IPS-18c (cell line): Measurements from ENCODE around the gene FASLG.

ENCODE experiments used
- H3K4me3 ChIP-seq: 2 replicates; pipeline ENCODE4 v1.7.0; 2013; ENCODE audit warnings: low read depth, mild to moderate bottlenecking, low read length, moderate library complexity; ENCODE audit not compliant: insufficient read depth
- H3K9me3 ChIP-seq: one replicate; pipeline ENCODE4 v1.6.1; 2013; ENCODE audit warnings: mild to moderate bottlenecking, low read length, moderate library complexity; ENCODE audit not compliant: control insufficient read depth, insufficient read depth

FASLG gene

DNA sequence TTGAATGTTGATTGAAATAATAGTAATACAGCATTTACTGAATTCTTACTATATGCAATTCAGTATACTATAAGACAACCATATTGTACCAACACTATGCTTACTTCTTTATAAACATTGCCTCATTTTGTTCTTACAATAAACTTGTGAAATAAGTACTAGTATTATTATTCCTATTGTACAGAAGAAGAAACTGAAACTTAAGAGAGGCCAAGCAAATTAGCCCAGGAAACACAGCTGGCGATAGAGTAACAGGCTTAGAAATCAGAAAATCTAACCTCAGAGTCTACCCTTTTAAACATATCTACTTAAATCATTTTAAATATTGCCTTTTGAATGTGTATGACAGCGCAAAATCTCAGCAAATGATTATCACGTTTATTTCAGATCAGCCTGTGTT is 41.7 kb downstream of the FASLG start:
- Histone ChIP-seq H3K9me3 (no peaks in the 10 kb centered on the region), H3K4me3 (no peak overlapping the region)

DNA sequence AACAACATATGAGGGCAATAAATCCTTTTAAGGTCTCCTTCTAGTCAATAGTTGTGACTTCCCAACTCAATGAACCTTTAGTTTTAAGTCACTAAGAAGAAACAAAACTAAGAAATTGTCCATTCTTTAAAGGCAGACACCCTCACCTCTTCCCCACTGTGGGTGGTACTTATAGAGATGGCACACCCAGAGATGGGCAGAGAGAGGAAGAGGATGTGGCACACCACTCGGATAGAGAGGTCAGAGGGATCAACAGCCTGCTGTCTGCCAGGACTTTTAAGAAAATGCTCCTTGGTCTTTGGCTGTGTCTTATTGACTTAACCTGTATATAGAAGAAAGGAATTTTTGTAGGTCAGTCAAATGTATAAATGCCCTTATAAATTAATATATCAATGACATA is 45.1 kb downstream of the FASLG start:
- Histone ChIP-seq H3K4me3 (no peak overlapping the region; the same call in 1 of the 2 replicates), H3K9me3 (no peaks in the 10 kb centered on the region)

DNA sequence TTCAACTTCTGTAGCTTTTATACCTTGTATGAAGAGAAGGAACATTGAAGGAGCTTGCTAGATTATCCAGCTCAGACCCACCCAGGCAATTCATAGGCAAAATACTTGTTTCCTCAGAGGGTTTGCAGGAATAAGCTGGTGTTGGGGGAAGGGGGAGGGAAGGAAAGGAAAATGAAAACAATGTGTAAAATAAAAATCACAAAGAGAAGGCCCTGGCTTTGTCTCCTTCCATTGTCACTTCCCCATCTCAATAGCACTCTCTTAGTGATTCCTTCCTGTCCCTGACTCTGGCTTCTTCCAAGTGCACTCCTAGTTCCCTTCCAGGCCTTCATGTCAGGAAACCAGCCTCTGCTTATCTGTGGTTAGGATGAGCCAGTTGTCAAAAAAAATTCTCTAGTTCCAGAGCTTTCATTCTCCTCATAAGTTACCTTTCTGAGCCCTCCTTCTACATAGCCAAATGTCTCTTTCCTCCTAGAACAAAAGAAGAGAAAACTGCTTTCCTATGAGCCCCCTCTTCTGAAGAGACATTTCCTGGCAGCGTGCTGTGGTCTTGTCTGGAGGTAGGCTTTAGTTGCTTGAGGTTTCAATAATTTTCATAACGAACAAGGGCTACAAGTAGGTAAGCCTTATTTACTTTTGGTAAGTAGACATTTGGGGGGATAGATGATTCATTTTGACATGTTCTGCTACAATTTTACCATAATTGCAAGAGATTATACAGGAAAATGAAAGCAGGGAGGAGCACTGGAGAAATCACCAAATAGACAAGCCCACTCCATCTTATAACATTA is 45.7 kb downstream of the FASLG start:
- no peak overlapping the region for H3K4me3 ChIP-seq

DNA sequence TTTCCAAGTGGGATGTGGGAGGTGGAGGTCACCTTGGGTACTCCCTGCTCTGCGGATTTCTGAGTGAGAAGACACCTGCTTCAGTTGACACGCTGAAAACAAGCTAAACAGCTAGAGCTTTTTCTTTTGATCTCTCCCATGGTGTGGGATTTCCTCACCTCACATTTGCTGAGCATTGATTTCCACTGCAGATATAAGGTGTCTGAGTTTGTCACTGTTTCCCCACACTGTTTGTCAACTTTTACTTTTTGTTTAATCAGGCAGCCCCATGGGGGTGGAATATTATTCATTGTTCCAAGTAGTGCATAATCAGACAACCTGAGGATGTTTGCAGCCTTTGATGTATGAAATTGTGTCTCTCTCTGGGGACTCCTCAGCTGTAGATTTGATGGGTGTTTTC is 49.5 kb downstream of the FASLG start:
- H3K9me3 ChIP-seq, result no peaks in the 10 kb centered on the region
- H3K4me3 ChIP-seq, result no peak overlapping the region

More for the DNA sequence above, 45.7 kb downstream of the FASLG start:
- no peaks in the 10 kb centered on the region for H3K9me3 ChIP-seq

DNA sequence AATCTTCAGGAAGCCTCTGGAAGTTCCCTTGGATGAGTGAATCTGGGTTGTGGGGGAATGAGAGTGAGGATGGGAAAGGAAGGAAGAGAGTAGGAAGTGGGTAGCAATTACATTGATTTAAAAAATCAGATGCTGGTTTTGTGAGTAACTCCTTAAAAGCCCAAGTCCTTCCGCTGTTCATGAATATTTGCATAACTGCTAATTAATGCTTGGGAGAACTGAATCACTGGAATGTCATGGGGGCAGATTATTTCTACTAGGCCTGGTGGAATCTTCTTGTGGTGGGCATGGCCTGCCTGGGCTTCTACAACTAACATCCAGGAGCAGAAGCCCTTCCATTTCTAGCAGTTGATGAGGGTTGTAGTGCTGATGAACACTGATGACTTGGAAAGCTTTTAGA is 52.7 kb downstream of the FASLG start:
- Histone ChIP-seq H3K4me3 (no peak overlapping the region), H3K9me3 (no peaks in the 10 kb centered on the region)

DNA sequence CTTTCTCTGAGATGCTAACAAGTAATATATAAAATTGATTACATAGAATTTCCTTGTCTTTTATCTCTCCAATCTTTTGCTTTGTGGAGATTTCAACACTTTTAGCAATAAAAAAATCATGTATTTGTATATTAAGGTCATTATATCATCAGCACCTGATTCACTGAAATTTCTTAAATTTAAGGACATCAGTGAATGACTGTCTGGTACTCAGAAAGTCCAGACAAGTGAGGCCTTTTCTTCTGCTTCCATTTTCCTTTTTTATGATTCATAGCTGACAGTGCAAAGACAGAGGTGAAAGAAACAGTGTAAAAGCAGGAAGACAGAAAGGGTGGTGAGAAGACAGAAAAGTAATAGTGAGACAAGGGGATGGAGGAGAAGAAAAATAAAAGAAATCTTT is 54.6 kb downstream of the FASLG start:
- Histone ChIP-seq H3K4me3 (no peak overlapping the region), H3K9me3 (no peaks in the 10 kb centered on the region)
